Measurements from ENCODE around the gene RPN2. TPM values are rescaled to one million over a fixed set of nuclear protein-coding genes. Genes with fewer than 3 reads are reported as not detected.

Gene RPN2
- total RNA-seq, 2 experiments from 2014 or later: 123 to 125 TPM

GRCh38 chr20:37201827-37202162 is 22.7 kb downstream of the RPN2 start:
- H3K27ac Mint-ChIP-seq: no peak overlapping the region
- no peaks in the 10 kb centered on the region for H3K27me3 Mint-ChIP-seq
- DNase-seq: no peak
- H3K4me1 Mint-ChIP-seq (ENCODE audit: low read depth): peaks cover 6% of the 10 kb centered on the region
- intact Hi-C loops (cut with micrococcal nuclease): no loop called here
- no peaks in the 10 kb centered on the region for H3K9me3 Mint-ChIP-seq
- H3K4me3 Mint-ChIP-seq: no peak overlapping the region
- peaks cover 57% of the 10 kb centered on the region for H3K36me3 Mint-ChIP-seq
- ChIA-PET CTCF (interaction anchor here (1.5 to 3.5 kb wide), 4 partner anchors 11 to 333 kb away, joined by 4 to 31 read pairs (median 6); partner anchors contain the start of genes MROH8 and RPN2), POLR2A (no interaction called here)

- no peaks in the 10 kb centered on the region for H3K4me1 Mint-ChIP-seq (ENCODE audit: low read depth)
- ChIA-PET CTCF (interaction anchor here (0.6 to 3.5 kb wide), 7 partner anchors 9 to 335 kb away, joined by 3 to 31 read pairs (median 4); no protein-coding TSS in a partner anchor), POLR2A (no interaction called here)
- no peaks in the 10 kb centered on the region for H3K27me3 Mint-ChIP-seq
- no peak overlapping the region for H3K4me3 Mint-ChIP-seq
- DNase-seq: peak; percentile 20
- no peak overlapping the region for H3K27ac Mint-ChIP-seq
- no peaks in the 10 kb centered on the region for H3K9me3 Mint-ChIP-seq
- H3K36me3 Mint-ChIP-seq: peaks cover 59% of the 10 kb centered on the region
- intact Hi-C loops (cut with micrococcal nuclease): no loop called here
Observed at GRCh38 chr20:37202267-37202943, 23.3 kb downstream of the RPN2 start.

- intact Hi-C loops (cut with micrococcal nuclease): no loop called here
- H3K4me1 Mint-ChIP-seq (ENCODE audit: low read depth): no peaks in the 10 kb centered on the region
- H3K27me3 Mint-ChIP-seq: no peaks in the 10 kb centered on the region
- ChIA-PET CTCF (interaction anchor here (0.6 to 2.4 kb wide), 3 partner anchors 9 to 1001 kb away, joined by 3 to 16 read pairs (median 4); no protein-coding TSS in a partner anchor), POLR2A (no interaction called here)
- no peak overlapping the region for H3K27ac Mint-ChIP-seq
- DNase-seq: no peak
- no peak overlapping the region for H3K4me3 Mint-ChIP-seq
- H3K9me3 Mint-ChIP-seq: no peaks in the 10 kb centered on the region
- peaks cover 62% of the 10 kb centered on the region for H3K36me3 Mint-ChIP-seq
Observed at GRCh38 chr20:37204056-37204455, 24.9 kb downstream of the RPN2 start.

- CTCF ChIA-PET: interaction anchor here (1.8 to 2.4 kb wide), 2 partner anchors 10 to 13 kb away, joined by 4 to 16 read pairs; no protein-coding TSS in a partner anchor
- Mint-ChIP-seq H3K9me3 (no peaks in the 10 kb centered on the region), H3K27me3 (no peaks in the 10 kb centered on the region), H3K4me1 (ENCODE audit: low read depth) (no peaks in the 10 kb centered on the region), H3K36me3 (peaks cover 60% of the 10 kb centered on the region), H3K27ac (no peak overlapping the region), H3K4me3 (no peak overlapping the region)
- POLR2A ChIA-PET: no interaction called here
- no peak for DNase-seq
- intact Hi-C loops (cut with micrococcal nuclease): no loop called here
Observed at GRCh38 chr20:37205130-37205529, 26.0 kb downstream of the RPN2 start.

- ChIA-PET POLR2A (no interaction called here), CTCF (interaction anchor here (1.8 to 2.4 kb wide), 2 partner anchors 10 to 14 kb away, joined by 4 to 16 read pairs; no protein-coding TSS in a partner anchor)
- H3K4me3 Mint-ChIP-seq: no peak overlapping the region
- intact Hi-C loops (cut with micrococcal nuclease): no loop called here
- no peak overlapping the region for H3K27ac Mint-ChIP-seq
- peaks cover 54% of the 10 kb centered on the region for H3K36me3 Mint-ChIP-seq
- DNase-seq: no peak
- no peaks in the 10 kb centered on the region for H3K9me3 Mint-ChIP-seq
- H3K27me3 Mint-ChIP-seq: no peaks in the 10 kb centered on the region
- H3K4me1 Mint-ChIP-seq (ENCODE audit: low read depth): no peaks in the 10 kb centered on the region
Observed at GRCh38 chr20:37205794-37206193, 26.7 kb downstream of the RPN2 start.

- ChIA-PET POLR2A (no interaction called here), CTCF (interaction anchor here (1.8 kb wide), 1 partner anchor 15 kb away, joined by 4 read pairs; no protein-coding TSS in a partner anchor)
- DNase-seq: no peak
- H3K27me3 Mint-ChIP-seq: no peaks in the 10 kb centered on the region
- H3K4me1 Mint-ChIP-seq (ENCODE audit: low read depth): no peaks in the 10 kb centered on the region
- no peaks in the 10 kb centered on the region for H3K9me3 Mint-ChIP-seq
- H3K36me3 Mint-ChIP-seq: peaks cover 49% of the 10 kb centered on the region
- intact Hi-C loops (cut with micrococcal nuclease): no loop called here
- no peak overlapping the region for H3K4me3 Mint-ChIP-seq
- no peak overlapping the region for H3K27ac Mint-ChIP-seq
Observed at GRCh38 chr20:37207171-37207570, 28.0 kb downstream of the RPN2 start.

GRCh38 chr20:37209193-37209592 is 30.1 kb downstream of the RPN2 start:
- DNase-seq: no peak
- Mint-ChIP-seq H3K27me3 (no peaks in the 10 kb centered on the region), H3K4me3 (no peak overlapping the region), H3K9me3 (no peaks in the 10 kb centered on the region), H3K27ac (no peak overlapping the region), H3K36me3 (peaks cover 47% of the 10 kb centered on the region), H3K4me1 (ENCODE audit: low read depth) (no peaks in the 10 kb centered on the region)
- intact Hi-C loops (cut with micrococcal nuclease): no loop called here
- CTCF ChIA-PET: no interaction called here
- POLR2A ChIA-PET: no interaction called here

- no peak overlapping the region for H3K27ac Mint-ChIP-seq
- intact Hi-C loops (cut with micrococcal nuclease): no loop called here
- ChIA-PET CTCF (no interaction called here), POLR2A (no interaction called here)
- H3K4me1 Mint-ChIP-seq (ENCODE audit: low read depth): no peaks in the 10 kb centered on the region
- H3K36me3 Mint-ChIP-seq: peaks cover 41% of the 10 kb centered on the region
- no peak overlapping the region for H3K4me3 Mint-ChIP-seq
- no peak for DNase-seq
- no peaks in the 10 kb centered on the region for H3K27me3 Mint-ChIP-seq
- H3K9me3 Mint-ChIP-seq: no peaks in the 10 kb centered on the region
Observed at GRCh38 chr20:37209661-37210314, 30.7 kb downstream of the RPN2 start.

GRCh38 chr20:37218441-37218840 is 39.3 kb downstream of the RPN2 start:
- Mint-ChIP-seq H3K27ac (no peak overlapping the region), H3K36me3 (peaks cover 21% of the 10 kb centered on the region), H3K9me3 (no peaks in the 10 kb centered on the region), H3K4me1 (ENCODE audit: low read depth) (no peaks in the 10 kb centered on the region), H3K4me3 (no peak overlapping the region), H3K27me3 (no peaks in the 10 kb centered on the region)
- no peak for DNase-seq
- intact Hi-C loops (cut with micrococcal nuclease): no loop called here
- CTCF ChIA-PET: interaction anchor here (1.4 kb wide), 1 partner anchor 22 kb away, joined by 3 read pairs; no protein-coding TSS in a partner anchor
- POLR2A ChIA-PET: no interaction called here

GRCh38 chr20:37218976-37219375 is 39.8 kb downstream of the RPN2 start:
- ChIA-PET CTCF (no interaction called here), POLR2A (no interaction called here)
- intact Hi-C loops (cut with micrococcal nuclease): no loop called here
- no peaks in the 10 kb centered on the region for H3K27me3 Mint-ChIP-seq
- no peak for DNase-seq
- H3K9me3 Mint-ChIP-seq: no peaks in the 10 kb centered on the region
- no peak overlapping the region for H3K27ac Mint-ChIP-seq
- peaks cover 23% of the 10 kb centered on the region for H3K36me3 Mint-ChIP-seq
- H3K4me1 Mint-ChIP-seq (ENCODE audit: low read depth): no peaks in the 10 kb centered on the region
- no peak overlapping the region for H3K4me3 Mint-ChIP-seq

GRCh38 chr20:37219751-37220668 is 40.9 kb downstream of the RPN2 start:
- Mint-ChIP-seq H3K27ac (no peak overlapping the region), H3K9me3 (no peaks in the 10 kb centered on the region), H3K36me3 (peaks cover 31% of the 10 kb centered on the region), H3K4me1 (ENCODE audit: low read depth) (no peaks in the 10 kb centered on the region), H3K27me3 (no peaks in the 10 kb centered on the region), H3K4me3 (no peak overlapping the region)
- ChIA-PET POLR2A (no interaction called here), CTCF (interaction anchor here (1.6 kb wide), 1 partner anchor 25 kb away, joined by 8 read pairs; no protein-coding TSS in a partner anchor)
- intact Hi-C loops (cut with micrococcal nuclease): no loop called here
- DNase-seq: no peak

- Mint-ChIP-seq H3K27me3 (no peaks in the 10 kb centered on the region), H3K4me1 (ENCODE audit: low read depth) (no peaks in the 10 kb centered on the region), H3K9me3 (no peaks in the 10 kb centered on the region), H3K4me3 (no peak overlapping the region), H3K36me3 (peaks cover 36% of the 10 kb centered on the region), H3K27ac (no peak overlapping the region)
- DNase-seq: no peak
- intact Hi-C loops (cut with micrococcal nuclease): no loop called here
- ChIA-PET CTCF (interaction anchor here (1.6 kb wide), 1 partner anchor 25 kb away, joined by 8 read pairs; no protein-coding TSS in a partner anchor), POLR2A (no interaction called here)
Observed at GRCh38 chr20:37220731-37221130, 41.6 kb downstream of the RPN2 start.
